Astrocyte (in vitro differentiated cells and primary cell): ENCODE results near the gene SH3BP5L.

Source experiments
- EZH2 ChIP-seq: IDR thresholded peaks from 2 replicates; pipeline ENCODE4 v1.6.1; 2012; ENCODE audit warnings: mild to moderate bottlenecking, low read length, inconsistent platforms; ENCODE audit not compliant: insufficient read depth
- TF ChIP-seq, protein P1 (sequence below): IDR thresholded peaks from 2 replicates; pipeline ENCODE4 v1.5.1; 2011; ENCODE audit warnings: low read depth, mild to moderate bottlenecking, inconsistent platforms, low read length, moderate library complexity; ENCODE audit not compliant: insufficient read depth

DNA sequence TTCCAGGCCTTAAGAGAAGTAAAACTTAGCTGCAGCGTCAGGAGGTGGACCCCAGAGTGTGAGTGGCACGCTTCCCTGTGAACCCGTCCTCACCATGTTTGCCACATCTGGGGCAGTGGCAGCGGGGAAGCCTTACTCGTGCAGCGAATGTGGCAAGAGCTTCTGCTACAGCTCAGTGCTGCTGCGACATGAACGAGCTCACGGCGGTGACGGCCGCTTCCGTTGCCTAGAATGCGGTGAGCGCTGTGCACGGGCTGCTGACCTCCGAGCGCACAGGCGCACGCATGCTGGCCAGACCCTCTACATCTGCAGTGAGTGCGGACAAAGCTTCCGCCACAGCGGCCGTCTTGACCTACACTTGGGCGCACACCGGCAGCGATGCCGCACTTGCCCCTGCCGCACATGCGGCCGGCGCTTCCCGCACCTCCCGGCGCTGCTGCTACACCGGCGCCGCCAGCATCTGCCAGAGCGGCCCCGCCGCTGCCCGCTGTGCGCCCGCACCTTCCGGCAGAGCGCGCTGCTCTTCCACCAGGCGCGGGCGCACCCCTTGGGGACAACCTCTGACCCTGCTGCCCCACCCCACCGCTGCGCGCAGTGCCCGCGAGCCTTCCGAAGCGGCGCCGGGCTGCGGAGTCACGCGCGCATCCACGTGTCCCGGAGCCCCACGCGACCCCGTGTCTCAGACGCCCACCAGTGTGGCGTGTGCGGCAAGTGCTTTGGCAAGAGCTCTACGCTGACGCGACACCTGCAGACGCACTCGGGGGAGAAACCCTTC, 21.7 kb upstream of the SH3BP5L start:
- TF ChIP-seq, protein P1, sequence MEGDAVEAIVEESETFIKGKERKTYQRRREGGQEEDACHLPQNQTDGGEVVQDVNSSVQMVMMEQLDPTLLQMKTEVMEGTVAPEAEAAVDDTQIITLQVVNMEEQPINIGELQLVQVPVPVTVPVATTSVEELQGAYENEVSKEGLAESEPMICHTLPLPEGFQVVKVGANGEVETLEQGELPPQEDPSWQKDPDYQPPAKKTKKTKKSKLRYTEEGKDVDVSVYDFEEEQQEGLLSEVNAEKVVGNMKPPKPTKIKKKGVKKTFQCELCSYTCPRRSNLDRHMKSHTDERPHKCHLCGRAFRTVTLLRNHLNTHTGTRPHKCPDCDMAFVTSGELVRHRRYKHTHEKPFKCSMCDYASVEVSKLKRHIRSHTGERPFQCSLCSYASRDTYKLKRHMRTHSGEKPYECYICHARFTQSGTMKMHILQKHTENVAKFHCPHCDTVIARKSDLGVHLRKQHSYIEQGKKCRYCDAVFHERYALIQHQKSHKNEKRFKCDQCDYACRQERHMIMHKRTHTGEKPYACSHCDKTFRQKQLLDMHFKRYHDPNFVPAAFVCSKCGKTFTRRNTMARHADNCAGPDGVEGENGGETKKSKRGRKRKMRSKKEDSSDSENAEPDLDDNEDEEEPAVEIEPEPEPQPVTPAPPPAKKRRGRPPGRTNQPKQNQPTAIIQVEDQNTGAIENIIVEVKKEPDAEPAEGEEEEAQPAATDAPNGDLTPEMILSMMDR = no peak
- TF ChIP-seq EZH2 = no peak
